Forelimb muscle (tissue), 1 donor: ENCODE measurements around the gene UNC93A. TPM values are rescaled to one million over a fixed set of nuclear protein-coding genes. Genes with fewer than 3 reads are reported as not detected.
"Not testable (repeated sequence)": the region's sequence is repeated elsewhere in the genome, so short reads cannot be mapped to it uniquely, and the experiment has no call there.

ENCODE experiments used
- DNase-seq: peaks from one replicate; pipeline ENCODE4 v3.0.0-alpha.2; 2013; ENCODE audit warnings: low read depth
- polyA plus RNA-seq: library from polyadenylated mRNA; unstranded; fragments of 120-200 nt; gene quantifications from one replicate; pipeline ENCODE4 v1.2.1, GENCODE V29; 2013; ENCODE audit not compliant: insufficient read length

The UNC93A gene
- polyA plus RNA-seq = not detected

- DNase-seq = no peak
These were observed at the start of gene UNC93A for GRCh38 chr6:167290786-167291622. UNC93A (plus strand) TSS chr6:167291315; CDS start chr6:167291490, 175 bp downstream.

GRCh38 chr6:167241321-167242134 is 49.6 kb upstream of the UNC93A start:
- not testable (repeated sequence) for DNase-seq

GRCh38 chr6:167242135-167242506 is 49.0 kb upstream of the UNC93A start:
- not testable (repeated sequence) for DNase-seq

- DNase-seq = not testable (repeated sequence)
These were observed 48.5 kb upstream of the UNC93A start for GRCh38 chr6:167242511-167243051.

- DNase-seq = no peak
These were observed 46.8 kb upstream of the UNC93A start for GRCh38 chr6:167244064-167244960.

GRCh38 chr6:167244991-167245390 is 46.1 kb upstream of the UNC93A start:
- DNase-seq = no peak

- DNase-seq = no peak
These were observed 45.5 kb upstream of the UNC93A start for GRCh38 chr6:167245591-167245990.

- DNase-seq = no peak
These were observed 43.1 kb upstream of the UNC93A start for GRCh38 chr6:167247814-167248595.

- DNase-seq = not testable (repeated sequence)
These were observed 42.1 kb upstream of the UNC93A start for GRCh38 chr6:167248878-167249455.

GRCh38 chr6:167252271-167252670 is 38.8 kb upstream of the UNC93A start:
- DNase-seq = no peak

- DNase-seq = no peak
These were observed 35.1 kb upstream of the UNC93A start for GRCh38 chr6:167255918-167256553.

GRCh38 chr6:167258646-167259045 is 32.5 kb upstream of the UNC93A start:
- DNase-seq = no peak

- not testable (repeated sequence) for DNase-seq
These were observed 24.9 kb upstream of the UNC93A start for GRCh38 chr6:167266057-167266829.

GRCh38 chr6:167266830-167267555 is 24.1 kb upstream of the UNC93A start:
- DNase-seq = no peak

- not testable (repeated sequence) for DNase-seq
These were observed 23.6 kb upstream of the UNC93A start for GRCh38 chr6:167267556-167267898.

- no peak for DNase-seq
These were observed 23.2 kb upstream of the UNC93A start for GRCh38 chr6:167267921-167268401.

- DNase-seq = no peak
These were observed 22.3 kb upstream of the UNC93A start for GRCh38 chr6:167268683-167269280.
